ENCODE results near the gene TMEM200A. TPM values are rescaled to one million over a fixed set of nuclear protein-coding genes. Genes with fewer than 3 reads are reported as not detected.

The TMEM200A gene
- total RNA-seq, 5 donors from 2014 or later (not counting 1 experiment from before 2014, with no cell fraction given) = 1.2 to 5.5 (median 3.4) TPM

DNA sequence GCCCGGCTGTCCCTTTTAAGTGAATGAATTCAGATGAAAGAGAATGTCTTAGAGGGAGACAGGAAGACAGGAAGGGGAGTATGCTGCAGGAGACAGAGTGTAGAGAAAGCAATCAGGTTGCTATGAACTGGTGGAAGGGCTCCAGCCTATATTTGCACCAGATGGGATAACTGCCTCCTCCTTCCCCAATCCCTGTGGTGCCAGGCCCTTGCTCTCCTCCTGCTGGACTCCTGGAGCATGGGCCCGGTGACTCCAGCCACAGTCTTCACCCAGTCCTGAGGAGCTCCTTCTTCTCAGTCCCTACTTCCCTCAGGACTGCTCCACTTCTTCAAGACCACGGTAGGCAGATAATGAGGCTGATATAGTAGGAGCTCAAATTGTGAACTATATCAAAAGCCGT is 91.8 kb downstream of the TMEM200A start:
- CTCF ChIA-PET = no interaction called here
- Mint-ChIP-seq H3K27me3 (peaks cover 0 to 9% of the 10 kb centered on the region in 2 donors), H3K4me3 (no peak overlapping the region), H3K36me3 (no peaks in the 10 kb centered on the region), H3K9me3 (no peaks in the 10 kb centered on the region), H3K4me1 (peaks cover 10 to 16% (median 15%) of the 10 kb centered on the region in 3 donors), H3K27ac (no peak overlapping the region)
- Histone ChIP-seq H3K27me3 (replicated peaks in 1 of 2; ENCODE audit: control insufficient read depth in 2 of 2, extremely low read depth in 1 of 2, insufficient read depth in 2 of 2, low read length in 1 of 2) (no peaks in the 10 kb centered on the region), H3K9me3 (no peaks in the 10 kb centered on the region), H3K27ac (ENCODE audit: low read length) (no peak overlapping the region), H3K4me1 (ENCODE audit: control insufficient read depth in 1 of 2, extremely low read depth in 1 of 2, insufficient read depth in 2 of 2, low read length in 2 of 2) (peaks cover 0 to 2% of the 10 kb centered on the region in 2 experiments), H3K36me3 (ENCODE audit: control insufficient read depth in 2 of 2, extremely low read depth in 1 of 2, insufficient read depth in 1 of 2, low read length in 1 of 2) (no peaks in the 10 kb centered on the region), H3K4me3 (ENCODE audit: control insufficient read depth in 1 of 2, extremely low read depth in 1 of 2, low read length in 1 of 2) (no peak overlapping the region)
- DNase-seq = no peak
- 33% methylated on average over 1 of the region's 4 CpGs for whole genome bisulfite sequencing (ENCODE audit: insufficient coverage)
- peak in 1 of 4 experiments; percentile 24 for ATAC-seq (replicated peaks in 1 of 4)
- POLR2A ChIA-PET = interaction anchor here in 1 of 2 donors (0.6 kb wide), 1 partner anchor 10 kb away, joined by 3 read pairs; no protein-coding TSS in a partner anchor

DNA sequence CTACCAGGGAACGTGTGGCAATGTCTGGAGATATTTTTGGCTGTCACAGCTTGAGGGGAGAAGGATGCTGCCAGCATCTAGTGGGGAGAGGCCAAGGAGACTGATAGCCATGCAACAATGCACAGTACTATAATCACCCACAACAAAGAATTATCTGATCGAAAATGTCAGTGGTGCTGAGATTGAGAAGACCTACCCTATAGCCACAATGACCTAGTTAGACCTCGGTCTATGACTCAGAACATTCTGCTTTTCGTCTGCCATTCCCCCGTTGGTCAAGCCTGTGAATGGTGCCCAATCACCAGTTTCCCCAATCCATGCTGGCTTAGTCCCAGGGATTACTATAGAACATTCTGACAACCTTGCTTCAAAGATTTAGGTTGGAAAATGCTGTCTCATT is 93.5 kb downstream of the TMEM200A start:
- Histone ChIP-seq H3K27ac (ENCODE audit: low read length) (no peak overlapping the region), H3K9me3 (no peaks in the 10 kb centered on the region), H3K4me1 (ENCODE audit: control insufficient read depth in 1 of 2, extremely low read depth in 1 of 2, insufficient read depth in 2 of 2, low read length in 2 of 2) (peaks cover 0 to 2% of the 10 kb centered on the region in 2 experiments), H3K4me3 (ENCODE audit: control insufficient read depth in 1 of 2, extremely low read depth in 1 of 2, low read length in 1 of 2) (no peak overlapping the region), H3K27me3 (replicated peaks in 1 of 2; ENCODE audit: control insufficient read depth in 2 of 2, extremely low read depth in 1 of 2, insufficient read depth in 2 of 2, low read length in 1 of 2) (no peaks in the 10 kb centered on the region), H3K36me3 (ENCODE audit: control insufficient read depth in 2 of 2, extremely low read depth in 1 of 2, insufficient read depth in 1 of 2, low read length in 1 of 2) (no peaks in the 10 kb centered on the region)
- WGBS (ENCODE audit: insufficient coverage) = 63% methylated on average over 5 of the region's 5 CpGs
- no peak for ATAC-seq (replicated peaks in 1 of 4)
- no peaks in the 10 kb centered on the region for H3K36me3 Mint-ChIP-seq
- DNase-seq = no peak
- no peak overlapping the region for H3K27ac Mint-ChIP-seq
- ChIA-PET POLR2A (no interaction called here), CTCF (no interaction called here)
- H3K27me3 Mint-ChIP-seq = peaks cover 0 to 9% of the 10 kb centered on the region in 2 donors
- H3K4me1 Mint-ChIP-seq = peaks cover 10 to 15% (median 14%) of the 10 kb centered on the region in 3 donors
- no peaks in the 10 kb centered on the region for H3K9me3 Mint-ChIP-seq
- no peak overlapping the region for H3K4me3 Mint-ChIP-seq

- Histone ChIP-seq H3K36me3 (ENCODE audit: control insufficient read depth in 2 of 2, extremely low read depth in 1 of 2, insufficient read depth in 1 of 2, low read length in 1 of 2) (no peaks in the 10 kb centered on the region), H3K27ac (ENCODE audit: low read length) (no peak overlapping the region), H3K9me3 (no peaks in the 10 kb centered on the region), H3K4me3 (ENCODE audit: control insufficient read depth in 1 of 2, extremely low read depth in 1 of 2, low read length in 1 of 2) (no peak overlapping the region), H3K4me1 (ENCODE audit: control insufficient read depth in 1 of 2, extremely low read depth in 1 of 2, insufficient read depth in 2 of 2, low read length in 2 of 2) (peaks cover 0 to 2% of the 10 kb centered on the region in 2 experiments), H3K27me3 (replicated peaks in 1 of 2; ENCODE audit: control insufficient read depth in 2 of 2, extremely low read depth in 1 of 2, insufficient read depth in 2 of 2, low read length in 1 of 2) (no peaks in the 10 kb centered on the region)
- WGBS (ENCODE audit: insufficient coverage) = no CpG with 5 or more reads among the region's 1 CpG
- ATAC-seq (replicated peaks in 1 of 4) (no peak), DNase-seq (no peak)
- Mint-ChIP-seq H3K36me3 (no peaks in the 10 kb centered on the region), H3K4me3 (no peak overlapping the region), H3K9me3 (no peaks in the 10 kb centered on the region), H3K27me3 (peaks cover 0 to 9% of the 10 kb centered on the region in 2 donors), H3K27ac (no peak overlapping the region), H3K4me1 (peaks cover 12 to 19% (median 14%) of the 10 kb centered on the region in 3 donors)
- ChIA-PET CTCF (no interaction called here), POLR2A (no interaction called here)
Observed at GRCh38 chr6:130460934-130461333, 95.1 kb downstream of the TMEM200A start.

DNA sequence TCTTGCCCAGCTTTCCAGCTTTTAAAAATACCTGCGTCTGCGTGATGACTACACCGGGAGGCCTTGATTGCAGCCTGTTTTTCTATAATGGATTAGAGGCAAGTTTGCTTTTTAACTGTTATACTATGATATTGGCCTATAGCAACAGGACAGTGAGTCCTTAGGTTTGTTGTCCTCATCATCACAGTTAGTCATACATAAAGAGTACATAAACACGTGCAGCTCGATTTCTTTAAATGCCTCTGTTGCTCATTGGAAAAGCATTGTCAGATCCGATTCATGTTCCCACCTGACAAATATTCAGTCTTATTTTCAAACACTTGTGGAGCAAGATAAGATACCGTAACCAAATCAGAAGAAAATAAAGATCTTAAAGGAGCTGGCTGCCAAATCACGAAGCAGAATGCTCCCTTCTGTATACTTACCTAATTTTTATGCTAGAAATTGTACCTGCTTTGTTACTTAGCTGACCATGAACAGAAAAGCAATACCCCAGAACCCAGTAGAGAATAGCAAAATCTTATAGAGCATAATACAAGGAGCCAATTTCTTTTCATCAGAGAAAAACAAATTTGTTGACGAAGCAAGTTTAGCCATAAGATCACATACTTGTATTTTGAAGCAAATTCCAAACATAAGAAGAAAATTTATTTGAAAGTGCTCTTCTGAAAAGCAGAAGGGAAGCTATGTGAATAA is 100.4 kb downstream of the TMEM200A start:
- Mint-ChIP-seq H3K4me1 (peaks cover 16 to 18% (median 18%) of the 10 kb centered on the region in 3 donors), H3K27ac (no peak overlapping the region), H3K36me3 (no peaks in the 10 kb centered on the region), H3K4me3 (no peak overlapping the region), H3K9me3 (no peaks in the 10 kb centered on the region), H3K27me3 (peaks cover 0 to 4% of the 10 kb centered on the region in 2 donors)
- Histone ChIP-seq H3K9me3 (no peaks in the 10 kb centered on the region), H3K4me3 (ENCODE audit: control insufficient read depth in 1 of 2, extremely low read depth in 1 of 2, low read length in 1 of 2) (no peak overlapping the region), H3K36me3 (ENCODE audit: control insufficient read depth in 2 of 2, extremely low read depth in 1 of 2, insufficient read depth in 1 of 2, low read length in 1 of 2) (no peaks in the 10 kb centered on the region), H3K4me1 (ENCODE audit: control insufficient read depth in 1 of 2, extremely low read depth in 1 of 2, insufficient read depth in 2 of 2, low read length in 2 of 2) (peaks cover 0 to 4% of the 10 kb centered on the region in 2 experiments), H3K27ac (ENCODE audit: low read length) (no peak overlapping the region), H3K27me3 (replicated peaks in 1 of 2; ENCODE audit: control insufficient read depth in 2 of 2, extremely low read depth in 1 of 2, insufficient read depth in 2 of 2, low read length in 1 of 2) (no peaks in the 10 kb centered on the region)
- POLR2A ChIA-PET = no interaction called here
- ATAC-seq (replicated peaks in 1 of 4) (no peak), DNase-seq (no peak)
- CTCF ChIA-PET = interaction anchor here in 1 of 2 donors (0.6 kb wide), 1 partner anchor 203 kb away, joined by 8 read pairs; no protein-coding TSS in a partner anchor
- WGBS (ENCODE audit: insufficient coverage) = 95% methylated on average over 4 of the region's 9 CpGs

GRCh38 chr6:130466748-130467061 is 100.9 kb downstream of the TMEM200A start:
- POLR2A ChIA-PET = interaction anchor here in 1 of 2 donors (0.5 to 0.6 kb wide), 2 partner anchors 19 to 650 kb away, joined by 3 to 4 read pairs; no protein-coding TSS in a partner anchor
- H3K27ac Mint-ChIP-seq = no peak overlapping the region

GRCh38 chr6:130467146-130468050 is 101.6 kb downstream of the TMEM200A start:
- H3K27ac ChIP-seq (ENCODE audit: low read length) = no peak overlapping the region
- DNase-seq (peak in 1 of 35 experiments; percentile 22), ATAC-seq (replicated peaks in 1 of 4) (peak in 1 of 4 experiments; percentile 26)
- H3K4me3 Mint-ChIP-seq = no peak overlapping the region
- no peaks in the 10 kb centered on the region for H3K27me3 Mint-ChIP-seq
- no peaks in the 10 kb centered on the region for H3K36me3 ChIP-seq (ENCODE audit: control insufficient read depth in 2 of 2, extremely low read depth in 1 of 2, insufficient read depth in 1 of 2, low read length in 1 of 2)
- H3K27me3 ChIP-seq (replicated peaks in 1 of 2; ENCODE audit: control insufficient read depth in 2 of 2, extremely low read depth in 1 of 2, insufficient read depth in 2 of 2, low read length in 1 of 2) = no peaks in the 10 kb centered on the region
- H3K9me3 ChIP-seq = no peaks in the 10 kb centered on the region
- H3K9me3 Mint-ChIP-seq = peaks cover 0 to 3% (median 0%) of the 10 kb centered on the region in 3 donors
- H3K4me1 Mint-ChIP-seq = peaks cover 11 to 13% (median 12%) of the 10 kb centered on the region in 3 donors
- H3K36me3 Mint-ChIP-seq = no peaks in the 10 kb centered on the region
- H3K4me3 ChIP-seq (ENCODE audit: control insufficient read depth in 1 of 2, extremely low read depth in 1 of 2, low read length in 1 of 2) = no peak overlapping the region
- POLR2A ChIA-PET = interaction anchor here in 1 of 2 donors (0.5 to 0.6 kb wide), 3 partner anchors 10 to 649 kb away, joined by 3 to 4 read pairs (median 3); no protein-coding TSS in a partner anchor
- no peak overlapping the region for H3K27ac Mint-ChIP-seq
- CTCF ChIA-PET = no interaction called here
- no CpG with 5 or more reads among the region's 1 CpG for WGBS (ENCODE audit: insufficient coverage)
- peaks cover 0 to 4% of the 10 kb centered on the region in 2 experiments for H3K4me1 ChIP-seq (ENCODE audit: control insufficient read depth in 1 of 2, extremely low read depth in 1 of 2, insufficient read depth in 2 of 2, low read length in 2 of 2)

More at GRCh38 chr6:130466748-130467061, 100.9 kb downstream of the TMEM200A start:
- H3K4me1 Mint-ChIP-seq = peaks cover 13 to 16% (median 14%) of the 10 kb centered on the region in 3 donors
- peaks cover 0 to 2% of the 10 kb centered on the region in 2 donors for H3K27me3 Mint-ChIP-seq
- H3K36me3 ChIP-seq (ENCODE audit: control insufficient read depth in 2 of 2, extremely low read depth in 1 of 2, insufficient read depth in 1 of 2, low read length in 1 of 2) = no peaks in the 10 kb centered on the region
- ATAC-seq (replicated peaks in 1 of 4) (no peak), DNase-seq (no peak)
- CTCF ChIA-PET = interaction anchor here in 1 of 2 donors (0.6 kb wide), 1 partner anchor 202 kb away, joined by 8 read pairs; no protein-coding TSS in a partner anchor
- 86% methylated on average over 5 of the region's 5 CpGs for WGBS (ENCODE audit: insufficient coverage)
- no peaks in the 10 kb centered on the region for H3K9me3 ChIP-seq
- no peaks in the 10 kb centered on the region for H3K9me3 Mint-ChIP-seq
- no peak overlapping the region for H3K4me3 ChIP-seq (ENCODE audit: control insufficient read depth in 1 of 2, extremely low read depth in 1 of 2, low read length in 1 of 2)
- no peak overlapping the region for H3K27ac ChIP-seq (ENCODE audit: low read length)
- H3K4me1 ChIP-seq (ENCODE audit: control insufficient read depth in 1 of 2, extremely low read depth in 1 of 2, insufficient read depth in 2 of 2, low read length in 2 of 2) = peaks cover 0 to 4% of the 10 kb centered on the region in 2 experiments
- H3K27me3 ChIP-seq (replicated peaks in 1 of 2; ENCODE audit: control insufficient read depth in 2 of 2, extremely low read depth in 1 of 2, insufficient read depth in 2 of 2, low read length in 1 of 2) = no peaks in the 10 kb centered on the region
- H3K4me3 Mint-ChIP-seq = no peak overlapping the region
- no peaks in the 10 kb centered on the region for H3K36me3 Mint-ChIP-seq
